HL-60/S4 treated with retinoic acid at 250 ng/mL for 4 days and 3 days (cell line): ENCODE data around the gene GRIP1.

Source experiments
- in situ Hi-C: fragments of 300-500 bp; cut with MboI; formaldehyde crosslinking; loops from 2 replicates; pipeline ENCODE4 v1.7.0; 2022; ENCODE audit warnings: low sequenced_read_pairs

GRIP1 gene

DNA sequence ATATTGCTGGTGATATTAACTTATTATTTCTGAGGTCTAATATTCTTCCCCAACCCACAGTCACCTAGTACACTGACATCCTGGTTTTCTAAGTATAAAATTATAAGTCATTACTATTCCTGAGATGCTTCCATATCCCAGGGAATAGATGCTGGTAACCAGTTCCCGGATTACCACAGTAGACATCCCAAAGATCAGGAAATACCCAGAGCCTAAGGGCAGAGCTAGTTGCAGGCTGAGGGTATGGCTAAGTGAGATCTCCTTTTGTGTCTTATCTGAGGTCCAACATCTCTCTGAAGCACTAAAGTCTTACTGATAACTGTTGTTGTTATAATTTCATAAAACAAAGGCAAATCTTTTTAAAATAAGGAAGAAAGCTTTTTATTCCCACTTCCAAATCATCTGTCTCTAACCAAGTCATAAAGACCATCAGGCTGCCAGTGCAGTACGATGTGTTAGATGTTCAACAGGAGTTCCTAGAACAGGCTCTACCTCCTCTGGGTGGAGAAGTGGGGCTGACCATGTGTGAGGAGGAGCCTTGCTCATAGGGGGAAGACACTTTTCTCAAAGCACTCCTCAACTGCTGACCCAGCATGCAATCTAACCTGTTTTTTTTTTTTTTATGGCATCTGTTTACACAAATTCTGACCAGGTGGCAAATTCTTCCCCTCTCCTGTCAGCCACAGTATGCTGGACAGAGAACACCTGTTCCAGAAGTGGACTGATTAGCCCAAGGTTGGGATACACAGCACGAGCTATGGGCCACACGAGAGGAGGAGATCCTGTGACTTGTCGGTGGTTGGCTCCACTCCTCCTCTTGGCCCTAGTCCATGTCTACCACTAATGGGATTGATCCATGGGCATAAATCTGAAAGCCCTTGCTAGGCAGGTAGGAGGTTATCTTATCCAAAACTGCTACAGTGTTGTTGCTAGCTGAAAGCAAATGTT is 16.1 kb upstream of the GRIP1 start:
- in situ Hi-C loops = no loop called here

- in situ Hi-C loops = no loop called here
These were observed 15.1 kb upstream of the GRIP1 start for GRCh38 chr12:66693901-66694513.

- in situ Hi-C loops = no loop called here
These were observed 14.1 kb upstream of the GRIP1 start for GRCh38 chr12:66692986-66693385.

DNA sequence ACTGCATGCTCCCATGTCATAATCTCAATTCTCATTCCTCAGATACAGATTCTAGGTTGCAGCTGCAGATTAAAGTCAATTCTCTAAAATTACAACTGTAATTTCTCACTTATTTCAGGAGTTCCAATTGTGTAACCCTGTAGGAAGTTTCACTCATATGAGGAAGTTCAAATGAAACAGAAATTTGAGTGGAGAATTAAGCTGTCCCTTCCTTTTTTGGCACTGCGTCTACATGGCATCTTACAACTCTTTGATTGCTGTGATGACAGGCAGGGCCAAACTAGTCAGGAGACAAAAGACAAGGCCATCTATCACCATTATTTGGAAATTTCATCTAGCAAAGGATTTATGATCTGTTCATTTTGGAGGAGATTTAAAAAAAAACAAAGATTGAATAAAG is 13.3 kb upstream of the GRIP1 start:
- in situ Hi-C loops = no loop called here

GRCh38 chr12:66688846-66689439 is 10.1 kb upstream of the GRIP1 start:
- in situ Hi-C loops = no loop called here

DNA sequence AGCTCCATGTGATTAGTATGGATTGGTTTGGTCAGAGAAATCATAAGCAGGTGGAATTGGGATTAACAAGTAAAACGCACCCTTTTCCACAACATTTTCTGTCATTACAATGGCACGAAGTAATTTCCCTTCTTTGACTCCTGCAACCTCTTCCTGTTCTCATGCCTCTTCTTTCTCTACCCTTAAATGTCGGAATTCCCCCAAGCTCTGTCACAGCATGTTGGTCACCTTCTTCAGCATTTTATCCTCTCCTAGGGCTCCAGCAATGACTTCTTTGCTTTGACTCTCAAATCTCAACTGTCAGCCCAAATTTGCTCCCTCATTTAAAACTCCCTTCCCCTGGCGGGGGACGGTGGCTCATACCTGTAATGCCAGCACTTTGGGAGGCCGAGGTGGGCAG is 5.3 kb upstream of the GRIP1 start:
- in situ Hi-C loops = no loop called here

GRCh38 chr12:66683822-66684221 is 4.9 kb upstream of the GRIP1 start:
- in situ Hi-C loops = no loop called here

DNA sequence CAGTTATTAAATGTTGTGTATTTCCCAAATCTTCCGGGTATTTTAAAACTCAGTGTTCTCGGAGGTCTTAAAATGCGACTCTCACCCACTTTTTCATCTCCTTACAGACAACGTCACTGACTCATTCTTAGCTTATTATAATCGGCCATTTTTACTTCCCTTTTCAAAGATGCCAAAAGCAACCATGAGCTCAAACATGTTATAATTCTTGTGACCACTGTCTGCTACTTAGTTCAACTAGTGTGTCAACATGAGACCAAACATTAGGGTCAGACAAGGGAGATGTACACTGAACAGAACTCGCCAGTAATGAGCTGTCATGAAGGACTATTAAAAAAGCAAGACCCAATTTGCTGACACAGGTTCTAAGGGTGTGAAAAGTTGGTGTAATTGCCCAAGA is 4.2 kb upstream of the GRIP1 start:
- in situ Hi-C loops = no loop called here

DNA sequence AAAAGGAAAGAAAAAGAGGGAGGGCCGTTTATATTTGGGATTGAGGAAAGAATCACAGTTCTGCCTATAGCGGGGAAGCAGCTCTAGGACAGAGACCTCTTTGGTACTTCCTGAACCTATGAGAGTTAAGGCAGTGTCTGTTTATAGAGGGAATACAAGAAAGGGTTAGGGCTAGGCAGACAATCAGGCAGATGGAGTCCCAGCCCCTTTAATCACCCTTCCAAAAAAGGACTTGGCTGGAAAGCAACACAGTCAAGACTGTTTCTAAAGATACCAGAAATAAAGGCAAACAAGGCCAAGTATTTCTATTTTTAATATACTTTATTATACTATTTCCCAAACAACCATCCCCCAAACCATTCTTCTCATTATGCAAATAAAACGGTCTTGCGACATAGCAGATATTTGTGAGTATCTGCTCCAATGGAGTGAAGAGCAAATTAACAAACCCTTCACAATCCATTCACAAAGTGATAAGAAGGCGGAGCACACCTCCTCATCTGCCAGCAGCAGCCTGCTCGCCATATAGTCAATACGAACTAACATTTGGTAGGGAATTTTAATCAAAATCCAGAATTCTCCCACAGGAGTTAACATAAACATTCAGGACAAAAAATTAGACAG is 697 bp upstream of the GRIP1 start:
- in situ Hi-C loops = no loop called here

- in situ Hi-C loops = no loop called here
These were observed 2.6 kb downstream of the GRIP1 start for GRCh38 chr12:66676241-66676640.

GRCh38 chr12:66674495-66675122 is 4.3 kb downstream of the GRIP1 start:
- in situ Hi-C loops = no loop called here

GRCh38 chr12:66669541-66669940 is 9.3 kb downstream of the GRIP1 start:
- in situ Hi-C loops = no loop called here

DNA sequence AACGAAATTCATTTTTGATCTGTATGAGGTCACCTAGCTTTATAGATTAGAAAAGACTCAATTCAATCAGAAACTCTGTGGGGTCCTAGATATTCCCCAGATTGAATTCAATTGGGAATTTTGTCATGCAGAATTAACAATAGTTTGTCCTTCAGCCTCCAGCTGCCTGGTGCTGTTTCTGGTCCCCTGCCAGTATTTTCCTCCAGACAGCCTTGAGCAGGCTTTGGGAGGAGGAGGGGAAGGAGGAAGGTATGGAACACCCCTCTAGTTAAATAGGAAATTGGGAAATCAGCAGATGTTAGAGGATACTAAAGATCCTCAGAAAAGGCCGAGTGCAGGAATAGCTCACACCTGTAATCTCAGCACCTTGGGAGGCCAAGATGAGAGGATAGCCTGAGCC is 10.6 kb downstream of the GRIP1 start:
- in situ Hi-C loops = no loop called here

GRCh38 chr12:66667906-66668305 is 11.0 kb downstream of the GRIP1 start:
- in situ Hi-C loops = no loop called here

- in situ Hi-C loops = no loop called here
These were observed 12.4 kb downstream of the GRIP1 start for GRCh38 chr12:66666481-66666880.

DNA sequence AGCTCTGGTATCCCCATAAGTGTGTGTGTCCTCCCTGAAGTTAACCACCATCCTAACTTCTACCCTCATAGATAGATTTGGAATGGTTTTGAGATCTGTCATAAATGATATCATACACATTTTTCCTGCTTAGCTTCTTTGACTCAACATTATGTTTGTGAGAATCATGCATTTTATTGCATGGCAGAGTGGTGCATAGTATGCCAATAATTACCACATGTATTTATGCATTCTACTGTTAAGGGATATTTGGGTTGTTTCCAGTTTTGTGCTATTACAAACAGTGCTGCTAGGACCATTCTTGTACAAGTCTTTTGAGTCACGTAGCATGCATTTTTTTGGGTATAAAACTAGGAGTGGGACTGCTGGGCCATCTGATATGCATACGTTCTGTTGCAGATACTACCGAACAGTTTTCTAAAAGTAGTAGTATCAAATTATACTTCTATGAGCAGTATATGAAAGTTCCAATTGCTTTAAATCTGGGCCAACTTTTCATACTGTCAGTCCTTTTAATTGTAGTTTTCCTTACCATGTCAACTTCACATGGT is 13.4 kb downstream of the GRIP1 start:
- in situ Hi-C loops = no loop called here

DNA sequence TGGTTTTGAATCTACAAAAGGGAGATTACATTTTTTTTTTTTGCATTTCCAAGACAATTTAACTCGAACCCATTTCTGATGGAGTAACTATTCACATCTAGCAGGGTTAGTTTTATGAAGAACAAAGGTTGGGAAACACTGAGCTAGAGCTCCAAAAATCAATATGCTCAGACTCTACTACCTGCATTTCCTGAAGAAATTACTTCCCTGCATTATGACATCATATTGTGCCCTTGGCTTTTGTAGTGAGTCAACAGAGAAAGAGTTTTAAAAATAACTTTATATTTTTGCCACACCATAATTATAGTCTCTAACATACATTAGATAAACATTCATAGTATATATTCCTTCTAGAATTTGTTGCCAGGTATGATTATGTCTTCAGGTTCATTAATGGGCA is 14.8 kb downstream of the GRIP1 start:
- in situ Hi-C loops = no loop called here

DNA sequence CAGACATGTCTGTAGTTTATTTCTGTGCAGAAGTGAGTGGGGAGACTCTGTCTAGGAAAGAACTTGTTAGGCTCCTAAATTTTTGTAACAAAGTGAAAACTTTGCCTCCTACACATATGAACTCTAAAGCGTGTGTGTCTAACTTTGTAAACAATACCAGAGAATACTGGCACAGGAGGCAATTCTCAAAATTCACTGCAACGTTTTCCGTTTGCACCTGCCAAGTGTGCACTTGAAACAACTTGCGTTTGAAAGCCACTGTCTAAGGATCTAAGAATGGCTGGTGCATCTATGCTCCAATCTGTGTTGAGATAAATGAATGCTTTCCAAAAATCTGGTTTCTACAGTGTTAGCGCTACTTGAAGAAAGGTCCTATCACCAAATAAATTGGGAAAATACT is 15.3 kb downstream of the GRIP1 start:
- in situ Hi-C loops = no loop called here

DNA sequence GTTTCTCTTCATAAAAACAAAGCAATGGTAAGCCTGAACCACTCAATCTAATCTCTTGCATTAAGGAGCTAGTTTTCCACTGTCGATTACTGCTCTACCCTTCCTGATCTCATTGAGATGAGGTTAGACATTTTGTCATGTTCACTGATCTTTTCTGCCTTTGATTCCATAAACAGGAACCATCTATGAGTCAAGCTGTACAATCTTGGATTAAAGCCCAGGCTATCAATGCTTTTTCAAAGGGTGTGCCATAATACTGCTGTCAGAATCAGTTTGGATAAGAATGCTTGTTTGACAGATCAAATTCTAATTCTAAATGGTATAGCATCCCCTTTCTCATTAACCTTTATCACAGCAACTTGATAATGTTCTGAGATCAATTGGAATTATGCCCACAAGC is 16.1 kb downstream of the GRIP1 start:
- in situ Hi-C loops = no loop called here

DNA sequence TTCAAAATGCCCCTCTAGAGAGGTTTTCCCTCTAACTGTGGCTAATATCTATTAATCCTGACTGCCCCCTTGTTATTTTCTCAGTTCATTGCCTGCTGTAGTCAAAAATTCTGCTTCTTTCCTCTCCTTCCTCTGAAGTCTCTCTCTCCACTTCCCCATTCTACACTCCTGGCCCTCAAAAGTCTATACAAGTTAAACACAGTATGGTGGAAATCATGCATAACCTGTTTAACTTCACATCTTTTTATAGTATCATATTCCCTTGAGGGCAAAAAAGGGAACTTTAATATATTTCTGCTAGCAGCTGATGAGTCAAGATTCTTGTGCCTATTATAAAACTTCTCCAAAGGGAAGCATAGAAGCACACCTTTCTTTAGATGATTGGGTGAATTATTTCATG is 16.7 kb downstream of the GRIP1 start:
- in situ Hi-C loops = no loop called here

GRCh38 chr12:66661357-66661756 is 17.5 kb downstream of the GRIP1 start:
- in situ Hi-C loops = no loop called here
